ENCODE measurements around the gene CCDC57. TPM values are rescaled to one million over a fixed set of nuclear protein-coding genes. Genes with fewer than 3 reads are reported as not detected.

Gene CCDC57
- total and polyA plus RNA-seq, 2 of the 8 experiments (the other 6 are each of a cell fraction or from before 2014, with no cell fraction given): 8.4 to 12.9 TPM

- no peak for TF ChIP-seq CHD7 (IDR thresholded peaks at IDR 0.05; ENCODE audit: insufficient replicate concordance, low read length)
- no peak for TF ChIP-seq RXRA (IDR thresholded peaks at IDR 0.05; ENCODE audit: insufficient read depth, low read depth, low read length)
- TF ChIP-seq YY1 (IDR thresholded peaks at IDR 0.05; ENCODE audit: low read depth, low read length): no peak
- no peak for TF ChIP-seq SAP30 (IDR thresholded peaks at IDR 0.05; ENCODE audit: insufficient read depth, insufficient replicate concordance, low read length)
- TF ChIP-seq JUND (IDR thresholded peaks at IDR 0.05; ENCODE audit: low read length): no peak
Measured at GRCh38 chr17:82146663-82147654, 65.7 kb downstream of the CCDC57 start (continued).
